IPS DF 4.7 (cell line): Measurements from ENCODE around the gene ARHGAP28.

ENCODE experiments used
- DNase-seq: peaks from one replicate; pipeline ENCODE4 v3.0.0-alpha.2; 2013; ENCODE audit warnings: low spot score; ENCODE audit errors: extremely low read depth

The ARHGAP28 gene

DNA sequence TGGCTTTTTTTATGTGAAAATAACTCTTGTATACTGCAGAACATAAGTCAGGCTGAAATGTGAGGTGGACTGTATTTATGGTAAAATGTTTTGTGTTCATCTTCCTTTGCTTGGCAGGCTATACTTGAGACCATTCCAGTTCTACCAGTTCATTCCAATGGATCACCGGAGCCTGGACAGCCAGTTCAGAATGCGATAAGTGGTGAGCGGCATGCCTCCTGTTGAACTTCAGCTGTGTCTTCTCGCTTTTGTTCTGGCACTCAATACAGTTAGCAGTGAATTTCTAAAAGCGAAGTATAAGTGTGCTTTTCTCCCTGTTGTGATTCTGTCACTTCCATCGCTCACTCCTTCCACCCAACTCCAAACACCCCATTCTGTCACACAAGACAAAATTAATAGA is 138.5 kb downstream of the ARHGAP28 start:
- DNase-seq, result no peak

DNA sequence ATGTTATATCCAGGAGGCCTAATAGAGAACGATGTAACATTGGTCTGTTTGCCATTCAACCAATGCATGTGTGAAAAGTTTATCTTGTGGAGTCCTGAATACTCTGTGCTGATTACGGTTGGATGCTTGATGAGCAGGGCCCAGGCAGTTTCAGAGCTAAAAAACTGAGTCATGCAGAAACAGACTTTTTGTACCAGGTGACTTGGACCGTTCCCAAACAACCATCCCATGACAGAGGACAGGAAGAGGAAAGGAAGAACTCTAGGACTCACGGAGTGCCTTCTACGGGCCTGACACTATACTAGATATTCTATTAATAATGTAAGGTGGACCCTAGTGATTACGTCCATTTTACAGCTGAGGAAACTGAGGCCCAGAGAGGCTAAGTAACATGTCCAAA is 142.1 kb downstream of the ARHGAP28 start:
- no peak for DNase-seq

DNA sequence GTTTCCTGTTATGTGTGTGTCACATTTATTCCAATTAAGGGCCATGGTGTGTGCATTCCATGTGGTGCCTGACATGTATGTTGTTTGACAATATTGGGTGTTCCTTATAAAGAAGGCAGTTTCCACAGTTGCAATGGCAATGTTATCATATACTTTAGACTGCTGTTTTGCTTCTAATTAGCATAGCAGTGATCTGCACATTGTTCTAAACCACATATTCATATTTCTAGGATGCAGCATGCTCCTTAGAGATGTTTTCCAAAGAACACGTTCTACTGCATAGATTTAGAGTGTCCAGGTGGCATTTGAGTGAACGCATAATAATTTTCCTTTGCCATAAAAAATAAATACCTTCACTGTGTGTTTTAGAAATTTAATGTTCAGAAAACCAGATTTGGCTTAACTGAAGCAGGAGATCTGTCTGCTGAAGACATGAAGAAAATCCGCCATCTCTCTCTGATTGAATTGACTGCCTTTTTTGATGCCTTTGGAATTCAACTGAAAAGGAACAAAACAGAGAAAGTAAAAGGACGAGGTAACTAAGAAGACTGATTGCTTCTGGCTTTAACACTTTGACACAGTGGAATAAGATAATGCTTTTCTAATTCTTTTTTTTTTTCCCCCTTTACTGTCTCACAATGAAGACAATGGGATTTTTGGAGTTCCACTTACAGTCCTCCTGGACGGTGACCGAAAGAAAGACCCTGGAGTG is 143.7 kb downstream of the ARHGAP28 start:
- no peak for DNase-seq

DNA sequence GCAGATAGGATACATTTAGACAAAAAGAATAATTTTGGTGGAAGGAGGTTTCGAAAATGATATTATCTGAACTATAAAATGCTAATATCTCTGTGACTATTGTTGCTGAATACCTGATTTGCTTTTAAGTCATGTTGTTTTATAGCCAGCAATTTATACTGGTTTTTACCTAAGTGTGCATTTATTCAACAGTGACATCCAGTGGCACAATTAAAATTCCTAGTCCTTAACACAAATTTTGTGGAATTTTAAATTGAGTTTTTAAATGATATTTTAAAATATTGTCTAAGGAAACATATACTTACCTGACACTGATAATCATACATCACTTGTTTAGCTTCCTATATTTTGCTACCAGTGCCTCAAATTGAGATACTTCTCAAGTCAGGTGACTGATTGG is 144.8 kb downstream of the ARHGAP28 start:
- no peak for DNase-seq

DNA sequence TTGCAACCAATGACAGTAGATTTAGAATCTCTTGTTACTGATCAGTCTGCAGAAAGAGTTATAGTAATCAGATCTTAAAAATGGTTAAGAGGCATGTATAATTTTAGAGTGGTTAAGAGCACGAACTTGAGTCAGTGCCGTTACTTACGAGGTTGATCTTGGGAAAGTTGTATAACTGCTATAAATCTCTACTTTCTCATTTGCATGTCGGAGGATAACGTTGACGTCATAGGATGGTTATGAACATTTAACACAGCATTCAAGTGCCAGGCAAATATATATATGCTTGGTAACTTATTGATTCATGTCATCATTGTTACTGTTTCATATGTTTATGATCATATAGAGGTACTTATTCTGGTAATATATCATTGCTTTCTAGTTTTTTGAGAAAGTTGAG is 146.2 kb downstream of the ARHGAP28 start:
- DNase-seq, result no peak

DNA sequence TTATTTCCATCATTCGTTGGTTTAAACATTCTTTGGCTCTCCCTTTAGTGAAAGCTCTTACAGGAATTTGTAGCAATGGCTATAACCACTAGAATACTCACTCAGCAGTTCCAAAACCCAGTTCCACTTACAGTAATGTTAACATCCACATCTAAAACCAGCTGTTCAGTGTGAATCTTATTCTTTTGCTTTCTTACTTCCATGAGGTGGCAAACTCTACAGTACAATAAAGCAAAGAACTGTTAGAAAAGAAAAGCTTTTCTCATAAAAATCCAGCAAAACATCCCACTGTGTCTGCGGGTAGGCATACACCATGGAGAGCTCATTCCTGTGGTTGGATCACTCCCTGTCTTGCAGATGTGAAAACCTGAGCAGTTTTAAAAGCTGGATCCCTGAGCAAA is 147.1 kb downstream of the ARHGAP28 start:
- DNase-seq, result no peak

DNA sequence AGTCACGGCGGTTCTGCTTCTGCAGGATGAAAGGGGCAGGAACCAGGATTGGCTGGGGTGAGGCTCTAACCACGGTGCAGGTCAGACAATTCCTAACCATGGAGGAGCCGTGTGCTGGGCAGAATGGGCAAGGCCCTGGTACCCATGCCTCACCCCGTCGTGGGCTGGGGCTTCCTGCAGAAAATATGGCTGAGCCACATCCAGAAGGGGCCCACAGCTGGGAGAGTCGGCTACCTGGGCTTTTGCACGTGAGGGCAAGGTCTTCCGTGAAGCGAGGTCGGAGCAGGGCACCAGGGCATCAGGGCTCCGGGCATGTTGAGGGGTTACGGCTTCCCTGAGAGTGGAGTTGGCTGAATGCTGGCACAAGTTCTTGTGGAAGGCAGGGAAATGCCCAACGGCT is 147.8 kb downstream of the ARHGAP28 start:
- DNase-seq, result no peak

DNA sequence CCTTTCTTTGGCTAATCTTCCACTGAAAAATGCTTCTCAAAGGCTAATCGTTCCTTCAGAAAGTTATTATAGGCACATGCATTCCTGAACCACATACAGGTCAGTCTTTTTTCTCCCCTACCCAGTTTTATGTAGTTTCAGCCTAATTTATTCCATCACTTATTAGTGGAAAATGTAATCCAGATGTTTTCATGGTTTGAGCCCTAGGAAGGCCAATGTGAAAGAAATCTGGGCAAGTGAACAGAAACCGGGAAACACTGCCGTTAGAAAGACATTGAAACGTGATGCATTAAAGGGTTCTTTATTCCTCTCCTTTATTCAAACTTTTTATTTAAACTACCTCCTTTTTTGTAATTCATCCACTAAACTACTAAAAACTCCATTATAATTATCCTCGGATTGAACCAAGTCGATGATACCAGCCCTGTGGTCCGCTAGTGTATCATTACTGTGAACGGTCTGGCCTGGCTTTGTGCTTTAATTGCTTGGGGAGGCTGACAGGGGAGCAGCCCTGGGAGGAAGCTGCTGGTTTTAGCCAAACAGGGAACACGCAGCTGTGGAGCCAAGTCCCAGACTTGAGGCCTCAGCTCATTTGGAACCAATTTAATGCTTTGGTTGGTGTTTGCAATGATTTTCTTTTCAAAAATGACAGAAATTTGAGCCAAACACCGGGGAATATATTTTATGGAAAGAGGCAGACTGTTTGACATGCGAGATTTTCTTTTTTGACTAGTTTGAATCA is 149.2 kb downstream of the ARHGAP28 start:
- no peak for DNase-seq

DNA sequence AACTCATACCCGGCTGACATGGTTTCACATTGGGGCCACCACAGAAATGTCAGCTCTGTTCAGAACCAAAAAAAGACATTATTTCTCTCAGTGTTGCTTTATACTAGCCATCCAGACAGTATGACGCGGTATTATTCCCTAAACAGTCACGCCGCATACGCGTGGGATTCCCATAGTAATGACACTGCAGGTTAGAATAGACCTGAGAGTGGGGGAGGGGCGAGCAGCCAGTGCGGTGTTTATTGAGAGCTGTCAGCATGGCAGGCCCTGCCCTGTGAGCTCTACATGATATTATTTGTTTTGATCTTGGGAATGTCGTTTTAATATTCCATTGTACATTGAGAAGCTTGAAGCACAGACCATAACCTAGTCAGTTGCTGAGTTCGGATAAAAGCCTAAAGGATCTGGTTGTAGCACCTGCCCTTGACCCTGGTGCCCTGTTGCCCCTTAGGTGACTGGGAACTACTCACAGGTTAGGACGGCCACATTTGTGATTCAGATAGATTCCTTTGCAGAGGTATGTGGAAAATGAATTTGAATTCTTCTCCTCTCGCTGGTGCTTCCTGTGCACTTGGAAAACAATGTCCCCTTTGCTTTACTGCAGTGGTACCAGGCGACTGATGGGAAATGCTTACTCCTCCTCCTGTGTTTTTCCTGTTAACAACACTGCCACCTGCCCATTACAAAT is 150.1 kb downstream of the ARHGAP28 start:
- DNase-seq, result peak; percentile 25

DNA sequence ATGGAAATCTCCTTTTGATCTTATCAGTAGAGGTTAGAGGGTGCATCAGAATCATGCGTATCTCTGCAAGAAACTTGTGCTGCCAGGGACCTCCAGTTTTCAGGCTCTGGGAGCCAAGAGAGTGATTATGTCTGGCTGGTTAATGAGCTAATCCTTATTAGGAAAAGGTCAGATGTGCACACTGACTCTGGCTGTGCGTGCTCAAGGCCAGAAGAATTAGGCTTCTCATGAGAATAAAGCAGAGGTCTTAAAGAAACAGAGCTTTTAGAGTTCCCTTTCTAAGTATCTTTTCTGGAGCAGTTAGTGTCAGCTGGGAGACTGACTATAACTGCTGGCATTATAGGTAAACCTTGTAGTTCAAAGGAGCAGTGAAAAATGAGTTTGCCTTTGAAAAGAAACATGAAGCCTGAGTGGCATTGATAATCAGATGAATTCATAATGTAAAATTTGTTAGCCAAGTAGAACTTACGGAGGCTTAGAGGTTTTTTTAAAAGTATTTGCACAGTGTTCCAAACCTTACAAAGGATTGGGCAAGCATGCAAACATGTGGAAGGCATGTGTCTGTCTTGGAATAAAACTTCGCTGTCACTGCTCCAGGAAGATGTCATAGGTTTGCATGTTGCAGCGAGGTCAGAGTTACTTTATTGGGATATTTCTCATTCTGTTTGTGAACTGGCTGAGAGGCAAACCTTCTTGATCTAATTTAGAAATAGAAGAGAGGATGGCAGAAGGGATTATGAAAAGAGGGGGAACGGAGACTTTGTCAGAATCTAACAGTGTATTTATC is 151.7 kb downstream of the ARHGAP28 start:
- DNase-seq, result no peak

DNA sequence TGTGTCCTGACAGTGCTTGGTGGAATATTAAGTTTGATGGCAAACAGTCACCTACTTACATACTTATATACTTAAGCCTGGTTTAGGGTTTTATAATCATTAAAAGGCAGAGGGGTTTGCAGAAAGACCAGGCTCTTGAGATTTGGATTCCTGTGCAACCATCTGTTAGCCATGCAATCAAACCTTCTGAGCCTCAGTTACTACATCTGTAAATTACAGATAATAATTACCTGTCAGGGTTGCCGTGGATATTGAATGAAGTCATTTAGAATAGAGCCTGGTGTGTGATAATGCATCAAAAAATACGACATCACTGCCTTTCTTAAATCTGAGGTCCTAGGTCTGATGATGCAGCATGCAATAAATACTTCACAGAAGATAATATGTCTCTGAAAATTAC is 152.9 kb downstream of the ARHGAP28 start:
- no peak for DNase-seq

DNA sequence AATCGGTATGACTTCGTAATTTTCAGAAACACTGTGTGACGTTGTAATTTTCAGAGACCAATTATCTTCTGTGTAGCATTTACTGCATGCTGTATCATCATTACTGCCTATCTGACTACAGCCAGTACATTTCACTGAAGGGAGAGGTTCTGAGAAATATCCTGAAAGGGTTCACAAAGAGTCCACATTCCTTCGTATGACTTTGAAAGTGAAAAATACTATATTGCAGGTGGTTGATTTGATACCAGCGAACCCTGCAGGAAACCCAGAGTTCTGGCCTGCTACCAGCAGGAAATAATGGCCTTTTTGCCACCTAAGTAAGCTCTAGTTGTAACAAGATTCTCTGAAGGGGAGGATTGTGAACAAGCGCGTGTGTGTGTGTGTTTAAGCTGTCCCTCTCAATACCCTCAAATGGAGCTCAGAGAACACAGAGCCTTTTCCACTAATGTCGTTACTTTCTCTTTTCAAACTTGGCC is 155.5 kb downstream of the ARHGAP28 start:
- no peak for DNase-seq

DNA sequence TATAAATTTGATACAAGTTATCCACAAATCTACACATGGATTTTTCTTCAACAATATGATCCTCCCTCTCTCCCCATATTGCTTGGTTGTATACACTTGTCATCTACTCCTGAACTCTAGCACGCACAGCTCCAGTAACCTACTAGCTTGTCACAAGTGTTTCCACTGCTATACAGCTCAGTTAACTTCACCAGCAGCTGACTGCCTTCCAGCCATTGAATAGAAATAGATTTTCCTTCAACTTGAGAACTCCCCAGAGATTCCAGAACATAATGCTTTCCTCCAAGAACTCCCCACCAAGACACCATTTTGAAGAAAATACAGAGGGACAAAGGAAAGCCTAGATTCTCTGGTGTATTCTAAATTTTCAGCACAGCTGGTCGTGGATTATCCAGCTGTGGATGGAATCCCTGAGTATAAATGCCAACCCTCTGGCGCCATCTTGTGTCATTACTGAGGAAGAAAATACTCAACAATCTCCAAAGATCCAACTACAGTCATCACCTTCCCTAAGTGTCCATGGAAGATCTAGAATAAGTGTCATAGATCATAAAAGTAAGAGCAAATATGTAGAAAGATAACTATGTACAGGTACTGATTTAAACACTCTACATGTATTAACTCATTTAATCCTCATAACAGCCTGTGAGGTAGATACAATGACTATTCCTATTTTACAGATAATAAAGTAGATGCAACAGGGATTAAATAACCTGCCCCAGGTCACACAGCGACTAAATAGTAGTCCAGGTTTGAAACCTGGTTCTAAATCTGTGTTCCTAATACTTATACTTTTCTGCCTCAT is 156.7 kb downstream of the ARHGAP28 start:
- peak; percentile 62 for DNase-seq

DNA sequence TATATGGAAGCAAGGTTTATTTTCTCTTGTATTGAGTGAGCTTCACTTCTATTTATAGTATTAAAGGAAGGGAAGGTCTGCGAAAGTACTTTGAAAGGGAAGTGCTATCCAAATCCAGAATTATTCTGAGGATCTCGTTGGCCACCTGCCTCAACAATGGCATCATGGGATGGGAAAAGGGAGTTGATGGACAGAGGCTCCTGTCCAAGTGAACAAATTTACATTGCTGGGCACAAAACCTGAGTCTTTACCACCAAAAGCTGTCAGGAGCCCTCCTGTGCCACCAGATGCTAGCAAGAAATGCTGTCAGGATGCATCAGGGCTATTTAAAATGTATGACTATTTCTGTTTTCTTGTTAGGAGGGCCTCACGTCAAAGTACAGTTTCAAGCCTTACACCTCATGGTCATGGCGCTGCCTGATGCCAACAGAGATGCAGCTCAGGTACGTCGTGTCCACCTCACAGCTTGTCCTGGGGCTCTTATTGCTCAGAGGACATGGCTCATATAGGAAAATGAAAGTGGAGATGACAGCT is 157.3 kb downstream of the ARHGAP28 start:
- no peak for DNase-seq

DNA sequence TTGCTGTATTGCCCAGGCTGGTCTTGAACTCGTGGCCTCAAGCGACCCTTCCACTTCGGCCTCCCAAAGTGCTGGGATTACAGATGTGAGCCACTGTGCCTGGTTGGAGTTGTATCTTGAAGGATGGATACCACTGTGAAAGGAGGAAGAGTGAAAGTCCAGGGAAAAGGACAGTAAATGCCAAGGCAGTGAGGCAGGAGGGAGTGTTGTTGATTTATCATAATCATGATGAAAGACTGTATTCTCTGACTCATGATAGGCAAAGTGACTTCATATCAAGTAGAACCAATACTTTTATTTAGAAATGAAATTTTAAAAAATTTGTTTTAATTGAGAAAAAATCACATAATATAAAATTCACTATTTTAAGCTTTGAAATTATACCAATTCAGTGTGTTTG is 162.3 kb downstream of the ARHGAP28 start:
- DNase-seq, result no peak

DNA sequence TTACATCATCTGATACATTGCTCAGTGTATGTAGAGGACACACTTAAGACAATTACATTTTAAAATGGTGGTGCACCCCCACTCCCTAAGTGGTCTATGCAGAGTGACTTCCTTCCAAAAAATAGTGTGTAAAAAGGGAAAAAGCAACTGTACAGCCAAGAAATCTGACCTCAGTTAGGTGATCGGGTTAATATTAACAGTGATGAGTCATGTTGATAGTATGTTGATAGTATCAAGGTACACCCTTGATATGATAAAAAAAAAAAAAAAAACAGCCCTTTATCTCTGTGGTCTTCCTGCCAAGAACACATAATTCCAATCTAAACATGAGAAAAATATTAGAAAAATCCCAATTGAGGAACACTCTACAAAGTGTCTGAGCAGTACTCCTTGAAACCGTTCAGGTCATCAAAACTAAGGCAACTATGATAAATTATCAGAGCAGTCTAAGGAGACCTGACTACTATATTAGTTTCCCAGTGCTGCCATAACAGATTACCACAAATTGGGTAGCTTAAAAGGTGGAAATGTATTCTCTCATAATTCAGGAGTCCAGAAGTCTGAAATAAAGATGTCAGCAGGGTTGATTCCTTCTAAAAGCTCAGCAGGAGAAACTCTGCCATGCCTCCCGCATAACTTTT is 171.9 kb downstream of the ARHGAP28 start:
- no peak for DNase-seq

DNA sequence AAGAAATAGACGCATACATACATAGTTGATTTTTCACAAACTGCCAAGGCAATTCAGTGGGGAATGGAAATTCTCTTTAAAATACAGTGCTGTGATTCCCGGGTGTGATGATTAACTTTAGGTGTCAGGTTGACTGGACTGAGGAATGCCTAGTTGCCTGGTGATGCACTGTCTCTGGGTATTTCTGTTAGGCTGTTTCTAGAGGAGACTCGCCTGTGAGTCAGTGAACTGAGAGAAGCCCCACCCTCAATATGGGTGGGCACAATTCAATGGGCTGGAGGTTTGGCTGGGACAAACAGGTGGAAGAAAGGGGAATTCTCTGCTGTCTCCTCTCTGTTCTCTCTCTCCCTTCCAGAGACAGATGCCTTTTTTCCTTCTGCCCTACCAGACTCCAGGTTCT is 187.6 kb downstream of the ARHGAP28 start:
- no peak for DNase-seq

DNA sequence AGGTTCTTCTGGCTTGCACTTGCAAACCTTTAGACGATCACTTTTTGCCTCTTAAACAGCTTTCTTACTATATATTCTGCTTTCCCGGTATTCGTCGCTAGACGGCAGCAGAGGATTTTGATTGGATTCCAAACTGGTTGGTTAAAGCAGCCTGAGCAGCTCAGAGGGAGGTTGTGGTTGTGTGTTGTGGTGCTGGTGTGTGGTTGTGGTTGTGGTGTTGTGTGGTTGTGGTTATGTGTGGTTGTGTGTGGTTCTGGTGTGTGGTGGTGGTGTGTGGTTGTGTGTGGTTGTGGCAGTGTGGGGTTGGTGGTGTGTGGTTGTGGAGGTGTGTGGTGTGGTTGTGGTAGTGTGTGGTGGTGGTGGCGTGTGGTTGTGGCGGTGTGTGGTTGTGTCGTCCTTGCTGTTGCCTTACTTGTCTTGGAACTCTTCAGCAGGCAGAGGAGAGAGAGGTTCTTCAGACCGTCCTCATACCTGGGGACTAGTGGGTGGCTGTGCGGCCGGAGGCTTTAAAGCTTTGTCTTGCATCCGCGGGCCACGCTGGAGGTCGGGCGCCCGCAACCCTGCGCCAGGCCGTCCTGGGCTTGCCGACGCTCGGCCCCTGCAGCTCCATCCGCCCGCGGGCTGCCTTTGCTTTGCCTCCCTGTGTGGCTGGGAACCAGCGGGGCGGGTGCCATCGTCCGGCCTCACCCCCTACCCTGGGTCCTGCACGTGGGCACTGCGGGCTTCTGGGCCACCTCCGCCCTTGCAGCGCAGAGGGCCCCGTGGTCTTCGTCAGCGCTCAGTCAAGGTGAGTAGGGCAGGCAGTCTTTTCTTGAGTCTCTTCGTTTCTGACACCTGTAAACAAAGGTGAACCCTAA is 190.8 kb downstream of the ARHGAP28 start:
- DNase-seq, result peak; percentile 75

DNA sequence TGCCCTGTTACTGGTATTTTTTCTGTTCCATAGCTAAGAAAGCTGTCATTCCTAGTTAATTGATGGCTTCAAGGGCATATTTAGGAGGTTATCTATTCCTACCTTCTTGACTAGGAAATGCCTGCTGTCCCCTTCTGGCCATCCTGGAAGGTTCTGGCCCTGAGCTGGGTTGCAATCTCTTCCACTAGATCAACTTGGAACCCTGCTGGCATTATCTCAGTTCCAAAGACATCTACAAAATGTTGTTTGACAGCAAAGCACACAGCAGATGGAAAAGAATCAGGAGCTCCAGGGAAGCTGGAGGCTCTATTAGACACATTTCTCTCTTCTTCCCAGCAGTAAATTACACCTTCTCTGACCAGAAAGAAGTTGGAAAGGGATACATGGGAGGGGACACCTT is 192.1 kb downstream of the ARHGAP28 start:
- no peak for DNase-seq
